CD4-positive, CD25-positive, alpha-beta regulatory T cell (primary cell): ENCODE data around the gene DONSON. TPM values are rescaled to one million over a fixed set of nuclear protein-coding genes. Genes with fewer than 3 reads are reported as not detected.

Source experiments
- ATAC-seq, 2 donors: fragments of 150-1000 bp; cut with Tn5 transposase; one replicate each; pipeline ENCODE4 v1.10.0; 2021; ENCODE audit warnings: low read depth in 2 of 2, moderate number of reproducible peaks in 2 of 2, moderate library complexity in 1 of 2
- DNase-seq, 3 donors: peaks; one replicate each; pipeline versions ENCODE4 v3.0.0 to v3.0.0-alpha.2; 2012 to 2022; ENCODE audit warnings: mixed read lengths in 1 of 3
- H3K27ac ChIP-seq: one replicate; pipeline ENCODE4 v1.7.0; 2013; ENCODE audit warnings: mild to moderate bottlenecking, low read length; ENCODE audit not compliant: insufficient read depth, poor library complexity, severe bottlenecking
- H3K27me3 ChIP-seq: one replicate; pipeline ENCODE4 v1.7.0; 2013; ENCODE audit warnings: low read length; ENCODE audit not compliant: control insufficient read depth, insufficient read depth
- H3K36me3 ChIP-seq: one replicate; pipeline ENCODE4 v1.7.0; 2013; ENCODE audit warnings: mild to moderate bottlenecking, low read length, moderate library complexity; ENCODE audit not compliant: control insufficient read depth, insufficient read depth
- H3K4me1 ChIP-seq: 2 replicates; pipeline ENCODE4 v1.7.0; 2013; ENCODE audit warnings: mild to moderate bottlenecking, low read length; ENCODE audit not compliant: insufficient read depth, control insufficient read depth, poor library complexity, severe bottlenecking
- H3K4me3 ChIP-seq: one replicate; pipeline ENCODE4 v1.7.0; 2013; ENCODE audit warnings: low read depth, mild to moderate bottlenecking, low read length, moderate library complexity
- H3K9me3 ChIP-seq, 2 experiments: 1 replicate in 1 of 2; 2 replicates in 1 of 2; pipeline ENCODE4 v1.7.0; 2013; ENCODE audit warnings: low read length in 2 of 2, mild to moderate bottlenecking in 1 of 2, moderate library complexity in 1 of 2; ENCODE audit not compliant: control insufficient read depth in 2 of 2
- H3K27ac Mint-ChIP-seq, 3 donors: one replicate each; pipeline ENCODE4 v1.8.0; 2020 to 2022; ENCODE audit warnings: mild to moderate bottlenecking in 3 of 3, mixed read lengths in 3 of 3, moderate library complexity in 2 of 3
- H3K27me3 Mint-ChIP-seq: one replicate; pipeline ENCODE4 v1.8.0; 2022; ENCODE audit warnings: mild to moderate bottlenecking, mixed read lengths
- H3K36me3 Mint-ChIP-seq: one replicate; pipeline ENCODE4 v1.8.0; 2020; ENCODE audit warnings: mixed read lengths
- H3K4me1 Mint-ChIP-seq, 4 donors: one replicate each; pipeline ENCODE4 v1.8.0; 2020 to 2022; ENCODE audit warnings: mixed read lengths in 4 of 4, mild to moderate bottlenecking in 1 of 4
- H3K4me3 Mint-ChIP-seq, 4 donors: one replicate each; pipeline ENCODE4 v1.8.0; 2020 to 2022; ENCODE audit warnings: mild to moderate bottlenecking in 4 of 4, mixed read lengths in 4 of 4, moderate library complexity in 3 of 4
- H3K9me3 Mint-ChIP-seq, 7 donors: one replicate each; pipeline ENCODE4 v1.8.0; 2020 to 2022; ENCODE audit warnings: mixed read lengths in 7 of 7, mild to moderate bottlenecking in 3 of 7, moderate library complexity in 2 of 7
- polyA plus RNA-seq, 4 donors: library from polyadenylated mRNA; unstranded; fragments of 300-500 nt; fragmentation: Illumina TruSeq; gene quantifications; one replicate each; pipeline ENCODE4 v1.2.3, GENCODE V29; 2021
- total RNA-seq: library from RNA; stranded (reverse); gene quantifications from one replicate; pipeline ENCODE4 v1.2.3, GENCODE V29; 2022

The DONSON gene
- total and polyA plus RNA-seq, 5 donors from 2014 or later = 4.2 to 15.2 (median 5.0) TPM

- peaks cover 13% of the 10 kb centered on the region for H3K4me1 ChIP-seq
- Mint-ChIP-seq H3K27ac (peak overlapping the region in 1 of 3 donors; percentile 32), H3K36me3 (peaks cover 67% of the 10 kb centered on the region), H3K9me3 (no peaks in the 10 kb centered on the region), H3K4me3 (no peak overlapping the region), H3K27me3 (no peaks in the 10 kb centered on the region), H3K4me1 (peaks cover 38 to 72% (median 57%) of the 10 kb centered on the region in 4 donors)
- no peak overlapping the region for H3K4me3 ChIP-seq
- ATAC-seq (no peak), DNase-seq (no peak)
- peaks cover 85% of the 10 kb centered on the region for H3K36me3 ChIP-seq
- no peaks in the 10 kb centered on the region for H3K27me3 ChIP-seq
- no peaks in the 10 kb centered on the region for H3K9me3 ChIP-seq
- no peak overlapping the region for H3K27ac ChIP-seq
Measured at GRCh38 chr21:33552999-33553598, 35.4 kb downstream of the DONSON start.

GRCh38 chr21:33552093-33552998, 36.1 kb downstream of the DONSON start:
- peaks cover 11% of the 10 kb centered on the region for H3K4me1 ChIP-seq
- no peaks in the 10 kb centered on the region for H3K9me3 ChIP-seq
- no peak overlapping the region for H3K4me3 ChIP-seq
- ATAC-seq = no peak
- H3K27me3 Mint-ChIP-seq = no peaks in the 10 kb centered on the region
- peak overlapping the region in 2 of 3 donors; percentile 32 to 67 for H3K27ac Mint-ChIP-seq
- no peak for DNase-seq
- no peaks in the 10 kb centered on the region for H3K27me3 ChIP-seq
- H3K36me3 ChIP-seq = peaks cover 82% of the 10 kb centered on the region
- H3K4me3 Mint-ChIP-seq = peak overlapping the region in 2 of 4 donors; percentile 19 to 54
- peaks cover 60% of the 10 kb centered on the region for H3K36me3 Mint-ChIP-seq
- no peaks in the 10 kb centered on the region for H3K9me3 Mint-ChIP-seq
- H3K4me1 Mint-ChIP-seq = peaks cover 36 to 71% (median 52%) of the 10 kb centered on the region in 4 donors
- no peak overlapping the region for H3K27ac ChIP-seq

DNA sequence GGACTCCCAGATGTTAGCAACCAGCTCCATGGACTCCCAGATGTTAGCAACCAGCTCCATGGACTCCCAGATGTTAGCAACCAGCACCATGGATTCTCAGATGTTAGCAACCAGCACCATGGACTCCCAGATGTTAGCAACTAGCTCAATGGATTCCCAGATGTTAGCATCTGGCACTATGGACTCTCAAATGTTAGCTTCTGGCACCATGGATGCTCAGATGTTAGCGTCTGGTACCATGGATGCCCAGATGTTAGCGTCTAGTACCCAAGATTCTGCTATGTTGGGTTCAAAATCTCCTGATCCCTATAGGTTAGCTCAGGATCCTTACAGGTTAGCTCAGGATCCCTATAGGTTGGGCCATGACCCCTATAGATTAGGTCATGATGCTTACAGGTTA, 36.8 kb downstream of the DONSON start:
- Mint-ChIP-seq H3K4me3 (peak overlapping the region in 1 of 4 donors; percentile 54), H3K36me3 (peaks cover 53% of the 10 kb centered on the region), H3K27me3 (no peaks in the 10 kb centered on the region), H3K9me3 (no peaks in the 10 kb centered on the region), H3K27ac (no peak overlapping the region), H3K4me1 (peaks cover 36 to 70% (median 48%) of the 10 kb centered on the region in 4 donors)
- Histone ChIP-seq H3K4me3 (no peak overlapping the region), H3K9me3 (no peaks in the 10 kb centered on the region), H3K27ac (no peak overlapping the region), H3K27me3 (no peaks in the 10 kb centered on the region), H3K4me1 (peaks cover 8% of the 10 kb centered on the region), H3K36me3 (peaks cover 82% of the 10 kb centered on the region)
- ATAC-seq (no peak), DNase-seq (no peak)

DNA sequence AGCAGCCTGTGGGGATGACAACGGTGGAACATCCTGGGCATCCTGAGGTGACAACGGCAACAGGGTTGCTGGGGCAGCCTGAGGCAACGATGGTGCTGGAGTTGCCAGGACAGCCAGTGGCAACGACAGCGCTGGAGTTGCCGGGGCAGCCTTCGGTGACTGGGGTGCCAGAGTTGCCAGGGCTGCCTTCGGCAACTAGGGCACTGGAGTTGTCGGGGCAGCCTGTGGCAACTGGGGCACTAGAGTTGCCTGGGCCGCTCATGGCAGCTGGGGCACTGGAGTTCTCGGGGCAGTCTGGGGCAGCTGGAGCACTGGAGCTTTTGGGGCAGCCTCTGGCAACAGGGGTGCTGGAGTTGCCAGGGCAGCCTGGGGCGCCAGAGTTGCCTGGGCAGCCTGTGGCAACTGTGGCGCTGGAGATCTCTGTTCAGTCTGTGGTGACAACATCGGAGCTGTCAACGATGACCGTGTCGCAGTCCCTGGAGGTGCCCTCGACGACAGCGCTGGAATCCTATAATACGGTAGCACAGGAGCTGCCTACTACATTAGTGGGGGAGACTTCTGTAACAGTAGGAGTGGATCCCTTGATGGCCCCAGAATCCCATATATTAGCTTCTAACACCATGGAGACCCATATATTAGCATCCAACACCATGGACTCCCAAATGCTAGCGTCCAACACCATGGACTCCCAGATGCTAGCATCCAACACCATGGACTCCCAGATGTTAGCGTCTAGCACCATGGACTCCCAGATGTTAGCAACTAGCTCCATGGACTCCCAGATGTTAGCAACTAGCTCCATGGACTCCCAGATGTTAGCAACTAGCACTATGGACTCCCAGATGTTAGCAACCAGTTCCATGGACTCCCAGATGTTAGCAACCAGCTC, 37.5 kb downstream of the DONSON start:
- no peaks in the 10 kb centered on the region for H3K9me3 ChIP-seq
- ATAC-seq (no peak), DNase-seq (no peak)
- peaks cover 50% of the 10 kb centered on the region for H3K36me3 Mint-ChIP-seq
- H3K36me3 ChIP-seq = peaks cover 86% of the 10 kb centered on the region
- H3K27me3 ChIP-seq = no peaks in the 10 kb centered on the region
- peaks cover 33 to 66% (median 43%) of the 10 kb centered on the region in 4 donors for H3K4me1 Mint-ChIP-seq
- no peak overlapping the region for H3K27ac Mint-ChIP-seq
- H3K9me3 Mint-ChIP-seq = no peaks in the 10 kb centered on the region
- peaks cover 15% of the 10 kb centered on the region for H3K4me1 ChIP-seq
- no peak overlapping the region for H3K4me3 ChIP-seq
- no peak overlapping the region for H3K4me3 Mint-ChIP-seq
- no peak overlapping the region for H3K27ac ChIP-seq
- H3K27me3 Mint-ChIP-seq = no peaks in the 10 kb centered on the region

DNA sequence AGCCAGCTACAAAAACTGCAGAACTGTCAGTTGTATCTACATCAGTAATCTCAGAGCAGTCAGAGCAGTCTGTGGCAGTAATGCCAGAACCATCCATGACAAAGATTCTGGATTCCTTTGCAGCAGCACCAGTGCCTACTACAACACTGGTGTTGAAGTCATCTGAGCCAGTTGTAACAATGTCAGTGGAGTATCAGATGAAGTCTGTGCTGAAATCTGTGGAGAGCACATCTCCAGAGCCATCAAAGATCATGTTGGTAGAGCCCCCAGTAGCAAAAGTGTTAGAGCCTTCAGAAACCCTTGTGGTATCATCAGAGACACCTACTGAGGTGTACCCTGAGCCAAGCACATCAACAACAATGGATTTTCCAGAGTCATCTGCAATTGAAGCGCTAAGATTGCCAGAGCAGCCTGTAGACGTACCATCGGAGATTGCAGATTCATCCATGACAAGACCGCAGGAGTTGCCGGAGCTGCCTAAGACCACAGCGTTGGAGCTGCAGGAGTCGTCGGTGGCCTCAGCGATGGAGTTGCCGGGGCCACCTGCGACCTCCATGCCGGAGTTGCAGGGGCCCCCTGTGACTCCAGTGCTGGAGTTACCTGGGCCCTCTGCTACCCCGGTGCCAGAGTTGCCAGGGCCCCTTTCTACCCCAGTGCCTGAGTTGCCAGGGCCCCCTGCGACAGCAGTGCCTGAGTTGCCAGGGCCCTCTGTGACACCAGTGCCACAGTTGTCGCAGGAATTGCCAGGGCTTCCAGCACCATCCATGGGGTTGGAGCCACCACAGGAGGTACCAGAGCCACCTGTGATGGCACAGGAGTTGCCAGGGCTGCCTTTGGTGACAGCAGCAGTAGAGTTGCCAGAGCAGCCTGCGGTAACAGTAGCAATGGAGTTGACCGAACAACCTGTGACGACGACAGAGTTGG, 38.4 kb downstream of the DONSON start:
- H3K27me3 ChIP-seq = no peaks in the 10 kb centered on the region
- no peaks in the 10 kb centered on the region for H3K9me3 ChIP-seq
- H3K4me3 Mint-ChIP-seq = peak overlapping the region in 1 of 4 donors; percentile 42
- ATAC-seq (no peak), DNase-seq (no peak)
- H3K27ac Mint-ChIP-seq = no peak overlapping the region
- peaks cover 45% of the 10 kb centered on the region for H3K36me3 Mint-ChIP-seq
- H3K4me1 ChIP-seq = peaks cover 24% of the 10 kb centered on the region
- peaks cover 84% of the 10 kb centered on the region for H3K36me3 ChIP-seq
- no peaks in the 10 kb centered on the region for H3K27me3 Mint-ChIP-seq
- H3K27ac ChIP-seq = no peak overlapping the region
- peaks cover 32 to 66% (median 41%) of the 10 kb centered on the region in 4 donors for H3K4me1 Mint-ChIP-seq
- H3K9me3 Mint-ChIP-seq = no peaks in the 10 kb centered on the region
- H3K4me3 ChIP-seq = no peak overlapping the region

- H3K36me3 Mint-ChIP-seq = peaks cover 23% of the 10 kb centered on the region
- Histone ChIP-seq H3K4me1 (peaks cover 34% of the 10 kb centered on the region), H3K9me3 (no peaks in the 10 kb centered on the region), H3K4me3 (peak overlapping the region; percentile 97), H3K36me3 (peaks cover 46% of the 10 kb centered on the region), H3K27ac (no peak overlapping the region), H3K27me3 (no peaks in the 10 kb centered on the region)
- H3K9me3 Mint-ChIP-seq = no peaks in the 10 kb centered on the region
- no peaks in the 10 kb centered on the region for H3K27me3 Mint-ChIP-seq
- peaks cover 22 to 61% (median 44%) of the 10 kb centered on the region in 4 donors for H3K4me1 Mint-ChIP-seq
- no peak overlapping the region for H3K27ac Mint-ChIP-seq
- DNase-seq (no peak), ATAC-seq (no peak)
- peak overlapping the region in 3 of 4 donors; percentile 40 to 94 (median 82) for H3K4me3 Mint-ChIP-seq
Measured at GRCh38 chr21:33546086-33546485, 42.4 kb downstream of the DONSON start.
